VCaP (cell line): ENCODE results near the gene AURKB.
"Not testable (repeated sequence)": the region's sequence is repeated elsewhere in the genome, so short reads cannot be mapped to it uniquely, and the experiment has no call there.

Experiments
- H3K27ac ChIP-seq: fragments of 450-650 bp; 2 replicates; pipeline ENCODE4 v1.5.1; 2017
- TF ChIP-seq, protein P1 (sequence below): fragments of 450-650 bp; conservative IDR thresholded peaks from 2 replicates; pipeline ENCODE4 v1.5.1; 2017; ENCODE audit warnings: mild to moderate bottlenecking, moderate library complexity

AURKB gene

DNA sequence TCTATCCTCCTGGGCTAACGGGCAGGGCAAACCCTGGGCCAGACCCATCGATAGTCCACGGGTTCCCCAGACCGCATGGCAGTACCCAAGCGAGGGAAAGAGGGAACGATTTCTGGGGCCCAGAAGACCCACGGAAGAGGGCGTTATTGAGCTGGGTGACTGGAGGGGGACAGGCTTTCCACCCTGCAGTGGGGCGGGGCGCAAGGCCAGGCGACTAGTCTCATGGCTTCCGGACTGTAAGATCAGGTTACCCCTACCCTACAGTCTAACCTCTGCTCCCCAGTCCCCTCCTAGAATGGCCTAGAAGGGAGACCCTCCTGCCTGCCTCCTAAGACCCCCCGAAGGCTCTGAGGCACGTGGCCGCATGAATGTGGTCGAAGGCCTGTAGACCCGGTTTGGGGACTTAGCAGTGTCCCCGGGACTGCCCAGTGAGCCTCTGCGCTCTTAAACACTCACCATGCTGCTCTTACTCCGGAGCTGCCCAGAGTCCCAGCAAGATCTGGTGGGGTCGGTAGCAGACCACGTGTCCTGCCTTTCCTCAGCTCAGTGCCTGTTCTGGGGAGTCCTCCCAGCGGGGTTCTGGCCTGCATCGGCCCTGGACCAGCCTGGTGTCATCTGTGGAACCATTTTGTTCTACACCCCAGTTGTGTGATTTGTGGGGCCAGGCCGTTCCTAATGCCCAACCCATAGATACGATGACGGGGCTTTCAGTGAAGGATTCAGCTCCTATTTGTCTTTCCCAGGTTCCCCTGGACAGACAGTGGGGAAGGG, 13.2 kb upstream of the AURKB start:
- TF ChIP-seq, protein P1, sequence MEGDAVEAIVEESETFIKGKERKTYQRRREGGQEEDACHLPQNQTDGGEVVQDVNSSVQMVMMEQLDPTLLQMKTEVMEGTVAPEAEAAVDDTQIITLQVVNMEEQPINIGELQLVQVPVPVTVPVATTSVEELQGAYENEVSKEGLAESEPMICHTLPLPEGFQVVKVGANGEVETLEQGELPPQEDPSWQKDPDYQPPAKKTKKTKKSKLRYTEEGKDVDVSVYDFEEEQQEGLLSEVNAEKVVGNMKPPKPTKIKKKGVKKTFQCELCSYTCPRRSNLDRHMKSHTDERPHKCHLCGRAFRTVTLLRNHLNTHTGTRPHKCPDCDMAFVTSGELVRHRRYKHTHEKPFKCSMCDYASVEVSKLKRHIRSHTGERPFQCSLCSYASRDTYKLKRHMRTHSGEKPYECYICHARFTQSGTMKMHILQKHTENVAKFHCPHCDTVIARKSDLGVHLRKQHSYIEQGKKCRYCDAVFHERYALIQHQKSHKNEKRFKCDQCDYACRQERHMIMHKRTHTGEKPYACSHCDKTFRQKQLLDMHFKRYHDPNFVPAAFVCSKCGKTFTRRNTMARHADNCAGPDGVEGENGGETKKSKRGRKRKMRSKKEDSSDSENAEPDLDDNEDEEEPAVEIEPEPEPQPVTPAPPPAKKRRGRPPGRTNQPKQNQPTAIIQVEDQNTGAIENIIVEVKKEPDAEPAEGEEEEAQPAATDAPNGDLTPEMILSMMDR = no peak
- H3K27ac ChIP-seq = peak overlapping the region; percentile 90

DNA sequence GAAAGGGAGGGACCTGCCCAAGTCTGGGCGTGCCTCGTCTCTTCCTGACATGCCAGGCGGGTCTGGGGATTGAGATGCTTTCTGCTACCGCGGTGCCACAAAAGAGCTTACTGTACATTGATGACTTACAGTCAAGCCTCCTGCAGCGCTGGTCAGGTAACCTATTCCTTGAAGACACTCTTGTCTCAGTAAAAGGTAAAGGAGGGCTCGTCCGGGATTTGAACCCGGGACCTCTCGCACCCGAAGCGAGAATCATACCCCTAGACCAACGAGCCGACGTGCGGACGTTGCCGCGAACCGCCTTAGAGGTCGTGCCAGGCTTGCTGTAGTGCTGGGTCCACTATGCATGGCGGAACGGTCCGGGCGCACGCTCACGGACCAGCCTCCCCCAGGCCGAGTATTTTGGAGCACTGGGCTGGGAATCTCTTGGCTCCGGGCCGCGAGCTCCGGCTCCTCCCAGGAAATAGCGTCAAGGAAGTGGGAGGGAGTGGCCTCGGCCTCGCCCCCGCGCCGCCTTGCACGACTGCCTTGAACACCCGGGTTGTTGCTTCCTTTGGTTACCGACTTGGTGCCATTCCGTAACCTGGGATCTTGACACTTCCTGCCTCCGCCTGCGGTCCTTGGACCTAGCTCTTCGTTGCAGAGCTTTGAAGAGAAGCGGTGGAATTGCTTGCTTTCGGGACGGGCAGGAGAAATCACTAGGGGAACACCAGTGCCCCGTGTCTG, 12.4 kb upstream of the AURKB start:
- H3K27ac ChIP-seq = peak overlapping the region; percentile 90
- TF ChIP-seq, protein P1 = no peak

DNA sequence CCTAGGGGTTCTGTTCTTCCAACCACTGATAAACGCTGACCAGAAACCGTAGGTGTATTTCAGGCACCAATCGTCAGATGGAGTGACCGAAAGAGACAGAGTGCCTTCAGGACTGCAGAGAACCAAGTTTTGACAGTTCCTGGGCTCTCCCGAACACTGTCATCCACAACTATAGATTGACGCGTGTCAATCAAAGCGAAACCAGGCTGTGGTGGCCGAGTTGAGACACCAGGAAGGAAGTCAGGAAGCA, 11.9 kb upstream of the AURKB start:
- H3K27ac ChIP-seq = peak overlapping the region; percentile 90
- TF ChIP-seq, protein P1 = no peak

DNA sequence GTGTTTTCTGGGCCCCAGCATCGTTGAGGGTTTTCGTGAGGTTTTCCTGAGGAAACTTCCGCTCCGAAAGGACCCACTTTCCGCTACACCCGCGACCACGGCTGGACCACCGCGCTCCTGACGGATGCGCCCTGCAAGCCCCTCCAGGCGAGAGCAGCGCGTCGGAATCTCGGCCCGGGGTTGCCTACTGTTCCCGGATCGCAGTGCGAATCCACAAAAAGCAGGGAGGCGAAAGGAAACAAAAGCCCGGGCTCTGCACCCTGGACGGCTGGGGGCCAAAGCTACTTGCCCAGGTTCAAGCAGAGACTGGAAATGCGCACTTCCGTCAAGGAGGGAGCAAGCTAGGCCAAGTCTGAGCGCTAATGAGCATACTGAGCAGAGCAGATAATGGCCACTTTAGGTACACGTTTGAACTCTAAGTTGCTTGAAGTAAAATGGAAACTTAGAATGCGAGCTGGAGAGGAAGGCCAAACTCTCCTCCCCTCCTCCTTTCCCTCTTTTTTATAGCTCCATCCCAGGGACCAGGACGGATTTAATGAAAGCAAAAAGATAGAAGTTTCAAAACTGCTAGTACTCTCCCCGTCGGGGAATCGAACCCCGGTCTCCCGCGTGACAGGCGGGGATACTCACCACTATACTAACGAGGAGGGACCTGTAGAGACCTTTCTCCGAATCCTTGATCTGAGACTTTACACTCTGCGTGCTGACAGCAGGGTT, 11.4 kb upstream of the AURKB start:
- H3K27ac ChIP-seq = peak overlapping the region; percentile 90
- TF ChIP-seq, protein P1 = no peak

DNA sequence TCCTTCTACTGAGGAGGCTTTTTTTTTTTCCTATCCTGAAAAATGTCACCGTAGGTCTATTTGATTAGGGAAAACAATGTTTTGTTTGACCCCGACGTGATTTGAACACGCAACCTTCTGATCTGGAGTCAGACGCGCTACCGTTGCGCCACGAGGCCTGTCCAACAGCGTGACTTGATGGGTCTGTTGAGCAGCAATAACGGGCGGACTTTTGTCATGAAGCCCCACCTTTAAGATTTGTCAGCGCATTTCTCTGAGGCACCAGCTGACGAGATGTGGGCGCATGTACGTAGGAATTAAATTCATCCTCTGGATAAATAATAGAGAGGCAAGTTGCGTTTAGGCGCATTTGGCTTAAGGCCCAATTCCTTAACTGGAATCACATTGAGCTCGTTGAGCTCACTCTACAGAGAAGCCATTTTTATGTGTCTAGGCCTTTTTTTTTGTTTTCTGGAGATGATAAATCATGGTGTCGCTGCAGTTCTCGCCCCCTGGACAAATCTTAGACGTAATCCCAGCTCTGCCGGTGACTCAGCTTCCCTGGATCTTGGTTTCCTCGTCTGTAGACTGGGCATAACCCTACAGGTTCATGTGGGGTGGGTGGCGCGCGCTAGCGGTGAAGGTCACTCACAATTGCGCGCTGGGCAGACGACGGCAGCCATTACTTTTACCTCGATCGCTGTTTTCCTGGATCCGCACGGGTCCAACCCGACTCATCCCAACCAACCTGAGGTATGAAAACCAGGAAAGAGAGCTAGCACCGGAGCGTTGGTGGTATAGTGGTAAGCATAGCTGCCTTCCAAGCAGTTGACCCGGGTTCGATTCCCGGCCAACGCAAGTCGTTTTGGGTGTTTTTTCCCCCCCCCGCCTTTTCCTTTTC, 10.6 kb upstream of the AURKB start:
- TF ChIP-seq, protein P1 = no peak
- H3K27ac ChIP-seq = peak overlapping the region; percentile 90

DNA sequence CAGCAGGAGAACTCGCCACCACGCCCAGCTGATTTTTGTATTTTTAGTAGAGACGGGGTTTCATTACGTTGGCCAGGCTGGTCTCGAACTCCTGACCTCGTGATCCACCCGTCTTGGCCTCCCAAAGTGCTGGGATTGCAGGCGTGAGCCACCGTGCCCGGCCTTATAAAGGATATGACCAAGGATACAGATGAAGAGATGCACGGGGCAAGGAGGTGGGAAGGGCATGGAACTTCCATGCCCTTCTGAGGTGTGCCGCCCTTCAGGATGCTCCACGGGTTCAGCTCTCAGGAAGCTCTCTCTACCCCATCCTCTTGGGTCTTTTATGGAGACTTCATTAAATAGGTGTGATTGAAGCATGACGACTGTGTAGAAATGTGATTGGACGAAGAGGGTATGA, 3.6 kb upstream of the AURKB start:
- H3K27ac ChIP-seq = not testable (repeated sequence)

DNA sequence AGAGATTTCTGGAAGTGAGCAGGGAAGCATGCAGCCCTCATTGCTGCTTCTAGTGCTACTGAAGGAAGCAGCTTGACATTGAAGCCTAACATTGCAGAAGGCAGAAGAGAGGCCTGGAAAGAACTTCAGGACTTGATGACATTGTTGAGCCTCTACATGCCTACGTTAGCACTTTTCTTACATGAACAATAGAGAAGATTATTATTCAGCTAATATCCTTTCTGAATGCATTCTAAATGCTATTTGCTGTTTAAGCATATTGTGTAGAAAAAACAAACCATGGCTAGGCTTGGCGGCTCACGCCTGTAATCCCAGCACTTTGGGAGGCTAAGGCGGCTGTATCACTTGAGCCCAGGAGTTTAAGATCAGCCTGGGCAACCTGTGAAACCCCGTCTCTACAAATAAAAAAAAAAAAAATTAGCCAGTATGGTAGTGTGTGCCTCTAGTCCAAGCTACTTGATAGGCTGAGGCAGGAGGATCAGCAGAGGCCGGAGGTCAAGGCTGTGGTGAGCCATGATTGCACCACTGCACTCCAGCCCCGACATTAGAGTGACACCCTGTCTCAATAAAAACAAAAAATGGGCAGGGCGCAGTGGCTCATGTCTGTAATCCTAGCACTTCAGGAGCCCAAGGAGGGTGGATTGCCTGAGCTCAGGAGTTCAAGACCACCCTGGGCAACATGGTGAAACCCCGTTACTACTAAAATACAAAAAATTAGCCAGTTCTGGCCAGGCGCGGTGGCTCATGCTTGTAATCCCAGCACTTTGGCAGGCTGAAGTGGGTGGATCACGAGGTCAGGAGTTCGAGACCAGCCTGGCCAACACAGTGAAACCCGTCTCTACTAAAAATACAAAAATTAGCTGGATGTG, 2.2 kb upstream of the AURKB start:
- H3K27ac ChIP-seq = no peak overlapping the region

More for the DNA sequence above, 2.2 kb upstream of the AURKB start:
- TF ChIP-seq, protein P1 = no peak
